ENCODE data around the gene OGFOD2. TPM values are rescaled to one million over a fixed set of nuclear protein-coding genes. Genes with fewer than 3 reads are reported as not detected.

The OGFOD2 gene
- total RNA-seq, 1 experiment from 2014 or later, result 16.3 TPM

GRCh38 chr12:122982963-122983788 lies 8.1 kb downstream of the OGFOD2 start:
- Histone ChIP-seq H3K9me3 (replicated peaks) (no peaks in the 10 kb centered on the region), H3K4me3 (no peak overlapping the region), H3K27me3 (replicated peaks) (no peaks in the 10 kb centered on the region), H3K4me1 (replicated peaks) (peaks cover 26% of the 10 kb centered on the region), H3K27ac (no peak overlapping the region), H3K36me3 (peaks cover 53% of the 10 kb centered on the region)
- DNase-seq (ENCODE audit: low read depth in 1 of 2, low spot score in 2 of 2), result no peak

- H3K27ac ChIP-seq, result no peak overlapping the region
- peaks cover 26% of the 10 kb centered on the region for H3K4me1 ChIP-seq (replicated peaks)
- no peak for DNase-seq (ENCODE audit: low read depth in 1 of 2, low spot score in 2 of 2)
- H3K27me3 ChIP-seq (replicated peaks), result no peaks in the 10 kb centered on the region
- H3K4me3 ChIP-seq, result no peak overlapping the region
- H3K9me3 ChIP-seq (replicated peaks), result no peaks in the 10 kb centered on the region
- peaks cover 45% of the 10 kb centered on the region for H3K36me3 ChIP-seq
Observed at GRCh38 chr12:122983789-122984515, 8.9 kb downstream of the OGFOD2 start.

- Histone ChIP-seq H3K36me3 (peaks cover 37% of the 10 kb centered on the region), H3K4me3 (no peak overlapping the region), H3K27ac (no peak overlapping the region), H3K27me3 (replicated peaks) (no peaks in the 10 kb centered on the region), H3K9me3 (replicated peaks) (no peaks in the 10 kb centered on the region), H3K4me1 (replicated peaks) (peaks cover 19% of the 10 kb centered on the region)
- no peak for DNase-seq (ENCODE audit: low read depth in 1 of 2, low spot score in 2 of 2)
Observed at GRCh38 chr12:122984612-122985337, 9.7 kb downstream of the OGFOD2 start.

- Histone ChIP-seq H3K36me3 (peaks cover 32% of the 10 kb centered on the region), H3K27me3 (replicated peaks) (no peaks in the 10 kb centered on the region), H3K4me1 (replicated peaks) (peaks cover 16% of the 10 kb centered on the region), H3K27ac (no peak overlapping the region), H3K4me3 (no peak overlapping the region), H3K9me3 (replicated peaks) (no peaks in the 10 kb centered on the region)
- DNase-seq (ENCODE audit: low read depth in 1 of 2, low spot score in 2 of 2), result no peak
Observed at GRCh38 chr12:122985338-122986257, 10.6 kb downstream of the OGFOD2 start.

- Histone ChIP-seq H3K4me3 (no peak overlapping the region), H3K9me3 (replicated peaks) (no peaks in the 10 kb centered on the region), H3K27me3 (replicated peaks) (no peaks in the 10 kb centered on the region), H3K36me3 (peaks cover 25% of the 10 kb centered on the region), H3K27ac (no peak overlapping the region), H3K4me1 (replicated peaks) (peaks cover 12% of the 10 kb centered on the region)
- no peak for DNase-seq (ENCODE audit: low read depth in 1 of 2, low spot score in 2 of 2)
Observed at GRCh38 chr12:122986258-122986871, 11.3 kb downstream of the OGFOD2 start.

GRCh38 chr12:122987086-122987951 lies 12.3 kb downstream of the OGFOD2 start:
- Histone ChIP-seq H3K36me3 (peaks cover 16% of the 10 kb centered on the region), H3K27ac (no peak overlapping the region), H3K27me3 (replicated peaks) (no peaks in the 10 kb centered on the region), H3K4me1 (replicated peaks) (peaks cover 3% of the 10 kb centered on the region), H3K9me3 (replicated peaks) (no peaks in the 10 kb centered on the region), H3K4me3 (no peak overlapping the region)
- no peak for DNase-seq (ENCODE audit: low read depth in 1 of 2, low spot score in 2 of 2)

GRCh38 chr12:122988036-122988435 lies 13.0 kb downstream of the OGFOD2 start:
- no peak for DNase-seq (ENCODE audit: low read depth in 1 of 2, low spot score in 2 of 2)
- no peaks in the 10 kb centered on the region for H3K4me1 ChIP-seq (replicated peaks)
- peaks cover 9% of the 10 kb centered on the region for H3K36me3 ChIP-seq
- no peaks in the 10 kb centered on the region for H3K27me3 ChIP-seq (replicated peaks)
- no peak overlapping the region for H3K4me3 ChIP-seq
- no peaks in the 10 kb centered on the region for H3K9me3 ChIP-seq (replicated peaks)
- no peak overlapping the region for H3K27ac ChIP-seq

GRCh38 chr12:122988612-122989212 lies 13.7 kb downstream of the OGFOD2 start:
- Histone ChIP-seq H3K9me3 (replicated peaks) (no peaks in the 10 kb centered on the region), H3K4me1 (replicated peaks) (no peaks in the 10 kb centered on the region), H3K36me3 (peaks cover 5% of the 10 kb centered on the region), H3K27ac (no peak overlapping the region), H3K4me3 (no peak overlapping the region), H3K27me3 (replicated peaks) (no peaks in the 10 kb centered on the region)
- no peak for DNase-seq (ENCODE audit: low read depth in 1 of 2, low spot score in 2 of 2)

GRCh38 chr12:122989225-122989839 lies 14.3 kb downstream of the OGFOD2 start:
- Histone ChIP-seq H3K36me3 (no peaks in the 10 kb centered on the region), H3K27me3 (replicated peaks) (no peaks in the 10 kb centered on the region), H3K27ac (no peak overlapping the region), H3K4me3 (no peak overlapping the region), H3K4me1 (replicated peaks) (no peaks in the 10 kb centered on the region), H3K9me3 (replicated peaks) (no peaks in the 10 kb centered on the region)
- DNase-seq (ENCODE audit: low read depth in 1 of 2, low spot score in 2 of 2), result no peak

GRCh38 chr12:122989874-122990419 lies 14.9 kb downstream of the OGFOD2 start:
- no peak for DNase-seq (ENCODE audit: low read depth in 1 of 2, low spot score in 2 of 2)
- Histone ChIP-seq H3K36me3 (no peaks in the 10 kb centered on the region), H3K9me3 (replicated peaks) (no peaks in the 10 kb centered on the region), H3K27me3 (replicated peaks) (no peaks in the 10 kb centered on the region), H3K27ac (no peak overlapping the region), H3K4me1 (replicated peaks) (no peaks in the 10 kb centered on the region), H3K4me3 (no peak overlapping the region)

- Histone ChIP-seq H3K36me3 (no peaks in the 10 kb centered on the region), H3K27me3 (replicated peaks) (no peaks in the 10 kb centered on the region), H3K9me3 (replicated peaks) (no peaks in the 10 kb centered on the region), H3K4me3 (no peak overlapping the region), H3K27ac (no peak overlapping the region), H3K4me1 (replicated peaks) (no peaks in the 10 kb centered on the region)
- DNase-seq (ENCODE audit: low read depth in 1 of 2, low spot score in 2 of 2), result no peak
Observed at GRCh38 chr12:122990561-122990960, 15.5 kb downstream of the OGFOD2 start.
